ENCODE data around the gene UBE2Q2.

UBE2Q2 gene

DNA sequence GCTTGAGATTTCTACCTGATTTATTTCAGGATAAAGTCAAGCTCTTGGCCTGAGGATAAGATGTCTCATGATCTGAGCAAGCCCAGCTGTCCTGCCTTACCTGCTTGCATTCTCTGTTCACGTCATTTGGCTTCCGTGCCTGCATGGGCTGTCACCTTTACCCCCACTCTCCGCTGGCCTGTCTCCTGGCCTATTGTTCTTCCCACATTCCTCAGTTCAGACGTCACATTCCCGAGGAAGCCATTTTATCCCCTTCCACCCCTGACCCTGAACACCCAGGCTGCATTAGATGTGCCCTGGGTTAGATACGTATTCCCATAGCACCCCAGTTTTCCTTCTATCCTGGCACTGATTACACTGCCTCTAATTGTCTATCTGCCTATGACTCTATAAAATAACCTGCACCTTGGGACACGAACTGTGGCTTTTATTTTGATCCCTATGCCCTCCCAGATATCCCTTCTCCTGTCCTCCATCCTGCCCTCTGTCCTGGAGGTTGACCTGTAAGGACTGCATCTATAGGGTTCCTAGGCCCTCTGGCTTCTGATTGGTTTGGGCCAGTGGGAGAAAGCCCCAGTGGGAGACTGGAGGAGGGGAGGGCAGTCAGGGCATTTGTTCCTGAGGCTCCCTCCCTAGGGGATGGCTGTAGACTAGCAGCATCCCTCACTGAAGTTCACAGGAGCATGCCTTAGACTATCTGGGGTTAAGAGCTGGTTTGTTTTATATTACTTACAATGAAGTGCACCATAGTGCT is 19.2 kb upstream of the UBE2Q2 start:
- ChIA-PET CTCF (interaction anchor here (0.8 kb wide), 1 partner anchor 23 kb away, joined by 4 read pairs; no protein-coding TSS in a partner anchor), POLR2A (interaction anchor here (1.2 kb wide), 1 partner anchor 13 kb away, joined by 3 read pairs; no protein-coding TSS in a partner anchor)
- no peak for DNase-seq (ENCODE audit: low read depth, low spot score)
- no peak overlapping the region for H3K4me3 ChIP-seq (ENCODE audit: low read depth, low read length)
- TF ChIP-seq, protein P1, sequence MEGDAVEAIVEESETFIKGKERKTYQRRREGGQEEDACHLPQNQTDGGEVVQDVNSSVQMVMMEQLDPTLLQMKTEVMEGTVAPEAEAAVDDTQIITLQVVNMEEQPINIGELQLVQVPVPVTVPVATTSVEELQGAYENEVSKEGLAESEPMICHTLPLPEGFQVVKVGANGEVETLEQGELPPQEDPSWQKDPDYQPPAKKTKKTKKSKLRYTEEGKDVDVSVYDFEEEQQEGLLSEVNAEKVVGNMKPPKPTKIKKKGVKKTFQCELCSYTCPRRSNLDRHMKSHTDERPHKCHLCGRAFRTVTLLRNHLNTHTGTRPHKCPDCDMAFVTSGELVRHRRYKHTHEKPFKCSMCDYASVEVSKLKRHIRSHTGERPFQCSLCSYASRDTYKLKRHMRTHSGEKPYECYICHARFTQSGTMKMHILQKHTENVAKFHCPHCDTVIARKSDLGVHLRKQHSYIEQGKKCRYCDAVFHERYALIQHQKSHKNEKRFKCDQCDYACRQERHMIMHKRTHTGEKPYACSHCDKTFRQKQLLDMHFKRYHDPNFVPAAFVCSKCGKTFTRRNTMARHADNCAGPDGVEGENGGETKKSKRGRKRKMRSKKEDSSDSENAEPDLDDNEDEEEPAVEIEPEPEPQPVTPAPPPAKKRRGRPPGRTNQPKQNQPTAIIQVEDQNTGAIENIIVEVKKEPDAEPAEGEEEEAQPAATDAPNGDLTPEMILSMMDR (IDR thresholded peaks at IDR 0.05; ENCODE audit: insufficient read depth, low read length, missing control alignments), result no peak

DNA sequence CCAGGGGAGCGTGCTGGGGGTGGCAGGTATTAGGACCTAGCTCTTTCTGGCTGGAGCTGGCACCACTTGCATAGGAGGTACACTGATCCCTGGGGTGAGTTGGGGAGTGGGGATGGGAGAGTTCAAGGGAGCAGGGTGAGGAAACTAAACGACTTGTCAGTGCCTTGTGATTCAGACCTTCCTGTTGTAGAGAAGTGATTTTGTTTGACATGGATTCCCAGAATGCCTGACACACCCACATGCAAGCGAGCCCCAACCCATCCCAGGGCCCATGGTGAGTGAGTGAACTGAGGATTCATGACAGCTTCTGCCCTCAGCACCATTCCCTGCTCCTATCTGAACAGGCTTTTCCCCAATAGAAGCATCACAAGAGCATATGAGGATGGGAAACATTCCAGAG is 15.6 kb upstream of the UBE2Q2 start:
- CTCF ChIA-PET, result interaction anchor here (0.6 to 3.1 kb wide), 3 partner anchors 9 to 26 kb away, joined by 3 to 13 read pairs (median 3); no protein-coding TSS in a partner anchor
- no peak for DNase-seq (ENCODE audit: low read depth, low spot score)
- POLR2A ChIA-PET, result no interaction called here
- TF ChIP-seq, protein P1 (IDR thresholded peaks at IDR 0.05; ENCODE audit: insufficient read depth, low read length, missing control alignments), result no peak
- H3K4me3 ChIP-seq (ENCODE audit: low read depth, low read length), result no peak overlapping the region

DNA sequence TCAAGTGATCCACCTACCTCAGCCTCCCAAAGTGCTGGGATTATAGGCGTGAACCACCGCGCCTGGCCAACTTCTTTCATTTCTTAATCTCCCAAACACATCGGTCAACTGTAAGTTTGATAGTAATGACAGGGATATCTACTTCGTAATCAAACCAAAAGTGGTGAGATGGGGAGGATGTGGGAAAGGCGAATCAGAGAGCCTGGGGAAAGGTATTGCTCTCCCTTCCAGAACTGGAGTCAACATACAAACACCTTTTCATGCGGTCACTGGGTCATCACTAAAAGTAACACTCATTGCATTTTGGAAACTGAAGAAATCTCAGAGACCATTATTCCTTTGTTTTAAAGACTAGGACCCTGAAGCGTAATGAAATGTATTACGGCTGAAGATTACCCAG is 14.8 kb upstream of the UBE2Q2 start:
- ChIA-PET POLR2A (no interaction called here), CTCF (no interaction called here)
- no peak overlapping the region for H3K4me3 ChIP-seq (ENCODE audit: low read depth, low read length)
- no peak for DNase-seq (ENCODE audit: low read depth, low spot score)
- TF ChIP-seq, protein P1 (IDR thresholded peaks at IDR 0.05; ENCODE audit: insufficient read depth, low read length, missing control alignments), result no peak

DNA sequence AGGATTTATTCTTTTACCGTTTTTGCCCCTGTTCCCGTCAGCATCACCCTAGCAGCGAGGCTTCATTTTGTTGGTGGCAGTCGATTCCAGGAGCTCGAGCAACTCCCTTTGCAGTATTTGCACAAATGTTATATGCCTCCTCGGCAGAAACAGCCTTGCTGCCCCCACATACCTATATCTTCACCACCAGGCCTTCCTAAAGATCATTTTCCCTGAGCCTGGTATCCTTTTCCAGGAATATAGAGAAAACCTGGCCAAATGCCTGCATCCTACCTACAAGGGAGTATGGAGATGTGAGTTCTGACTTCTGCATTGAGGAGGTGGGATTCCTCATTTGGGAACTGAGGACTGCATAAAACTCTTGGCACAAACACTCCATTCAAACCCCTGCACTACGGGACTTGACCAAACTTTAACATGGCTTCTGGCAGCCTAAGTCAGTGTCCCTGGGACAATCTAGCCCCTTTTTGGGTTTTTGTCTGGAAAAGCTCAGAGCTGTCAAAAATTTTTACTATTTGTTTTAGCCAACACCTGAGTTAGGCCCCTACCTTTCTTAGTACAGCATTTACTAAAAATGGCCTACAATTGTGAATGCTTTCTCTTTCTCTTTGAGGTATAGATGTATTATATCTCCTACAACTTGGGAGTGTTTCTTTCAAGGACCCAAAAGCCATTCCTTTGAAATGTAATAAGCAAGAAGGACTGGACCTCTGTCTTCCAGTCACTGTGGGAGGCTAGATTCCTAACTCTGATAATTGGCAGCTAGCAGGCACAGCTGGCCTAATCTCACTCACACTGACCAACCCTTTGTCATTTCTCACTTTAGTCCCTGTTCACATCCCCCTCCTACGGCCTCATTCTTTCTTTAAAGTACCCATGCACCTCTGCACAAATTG is 12.1 kb upstream of the UBE2Q2 start:
- no peak overlapping the region for H3K4me3 ChIP-seq (ENCODE audit: low read depth, low read length)
- POLR2A ChIA-PET, result no interaction called here
- CTCF ChIA-PET, result interaction anchor here (0.9 to 2.2 kb wide), 3 partner anchors 29 to 308 kb away, joined by 3 to 9 read pairs (median 4); no protein-coding TSS in a partner anchor
- no peak for DNase-seq (ENCODE audit: low read depth, low spot score)
- TF ChIP-seq, protein P1 (IDR thresholded peaks at IDR 0.05; ENCODE audit: insufficient read depth, low read length, missing control alignments), result no peak

DNA sequence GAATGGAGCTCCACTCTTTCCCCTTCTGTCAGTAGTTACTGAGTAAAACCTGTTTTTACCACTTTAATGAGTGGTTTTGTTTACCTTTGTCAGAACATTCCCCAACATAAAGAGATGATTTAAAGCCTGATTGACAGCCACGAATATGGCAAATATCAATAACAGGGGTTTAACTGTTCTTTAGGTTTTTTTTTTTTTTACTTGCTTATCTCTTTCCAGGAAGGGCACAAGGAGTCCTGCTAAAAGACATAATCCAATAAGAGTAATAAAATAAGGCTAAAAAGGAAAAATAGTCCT is 11.5 kb upstream of the UBE2Q2 start:
- TF ChIP-seq, protein P1 (IDR thresholded peaks at IDR 0.05; ENCODE audit: insufficient read depth, low read length, missing control alignments), result no peak
- POLR2A ChIA-PET, result no interaction called here
- no peak overlapping the region for H3K4me3 ChIP-seq (ENCODE audit: low read depth, low read length)
- DNase-seq (ENCODE audit: low read depth, low spot score), result no peak
- CTCF ChIA-PET, result interaction anchor here (0.9 to 1.5 kb wide), 2 partner anchors 30 to 307 kb away, joined by 3 to 4 read pairs; no protein-coding TSS in a partner anchor

DNA sequence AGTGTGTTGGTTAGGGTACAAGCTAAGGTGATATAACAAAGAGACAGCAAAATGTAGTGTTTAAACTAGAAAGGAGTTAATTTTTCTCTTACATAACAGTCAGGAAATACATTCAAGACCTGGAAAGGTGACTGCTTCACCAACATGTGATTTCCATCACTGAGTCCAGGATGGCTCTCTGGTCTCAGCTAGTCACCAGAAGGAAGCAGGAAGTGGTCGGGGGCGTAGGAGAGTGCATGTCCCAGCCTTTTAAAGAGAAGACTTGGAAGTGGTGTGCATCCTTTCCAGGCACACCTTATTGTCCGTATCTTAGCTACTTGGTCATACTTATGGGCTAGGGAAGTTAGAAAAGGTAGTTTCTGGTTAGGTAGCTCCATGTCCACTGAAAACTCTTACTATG is 11.1 kb upstream of the UBE2Q2 start:
- CTCF ChIA-PET, result interaction anchor here (1.5 kb wide), 1 partner anchor 307 kb away, joined by 3 read pairs; no protein-coding TSS in a partner anchor
- H3K4me3 ChIP-seq (ENCODE audit: low read depth, low read length), result no peak overlapping the region
- no peak for DNase-seq (ENCODE audit: low read depth, low spot score)
- TF ChIP-seq, protein P1 (IDR thresholded peaks at IDR 0.05; ENCODE audit: insufficient read depth, low read length, missing control alignments), result no peak
- POLR2A ChIA-PET, result no interaction called here

Data from AG04449 (cell line).